ENCODE data around the gene CZIB.

The CZIB gene

GRCh38 chr1:53220171-53220961 lies at the start of gene CZIB:
Gene CZIB (minus strand): TSS chr1:53220634. CDS start chr1:53220575, 59 bp downstream.
- peak; percentile 97 to 98 for DNase-seq

- no peak for DNase-seq
Measured at GRCh38 chr1:53270107-53270506, 49.7 kb upstream of the CZIB start.

DNA sequence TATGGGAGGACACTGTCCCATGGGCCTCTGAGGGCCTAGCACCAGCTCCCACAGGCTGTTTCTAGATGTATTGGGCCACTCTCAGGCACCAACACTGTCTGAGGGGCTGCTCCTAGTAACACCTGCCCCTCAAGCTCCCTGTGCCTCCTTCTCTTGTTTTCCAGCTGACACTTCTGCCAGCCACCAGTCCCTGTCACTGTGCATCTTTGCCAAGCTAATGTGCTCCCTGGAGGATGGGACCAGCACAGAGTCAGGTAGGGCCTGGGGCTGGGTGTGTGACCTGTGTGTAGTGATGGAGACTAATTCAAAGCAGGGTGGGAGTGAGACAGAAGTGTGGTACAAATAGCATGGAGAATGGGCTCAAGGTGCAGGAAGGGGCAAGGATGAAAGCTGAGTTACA lies 47.3 kb upstream of the CZIB start:
- DNase-seq = no peak

- DNase-seq = no peak
Measured at GRCh38 chr1:53266038-53266437, 45.6 kb upstream of the CZIB start.

- DNase-seq = peak in 1 of 2 experiments; percentile 0
Measured at GRCh38 chr1:53265581-53265980, 45.1 kb upstream of the CZIB start.

DNA sequence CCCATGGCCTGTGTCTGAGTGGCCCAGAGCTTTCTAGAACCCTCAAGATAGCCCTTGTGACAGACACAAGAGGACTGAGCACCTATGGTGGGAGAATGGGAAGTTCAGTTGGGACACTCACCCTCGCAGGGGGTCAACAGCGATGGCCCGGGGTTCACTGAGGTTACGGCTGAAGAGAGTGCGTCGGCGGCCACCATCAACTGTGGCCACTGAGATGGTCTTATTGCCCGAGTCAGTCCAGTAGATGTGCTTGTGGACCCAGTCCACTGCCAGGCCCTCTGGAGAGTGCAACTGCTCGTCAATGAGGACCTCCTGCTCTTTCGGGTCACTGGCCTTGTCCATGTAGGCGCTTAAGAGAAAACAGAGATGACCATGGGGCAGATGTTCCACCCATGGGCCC lies 43.6 kb upstream of the CZIB start:
- DNase-seq = no peak

DNA sequence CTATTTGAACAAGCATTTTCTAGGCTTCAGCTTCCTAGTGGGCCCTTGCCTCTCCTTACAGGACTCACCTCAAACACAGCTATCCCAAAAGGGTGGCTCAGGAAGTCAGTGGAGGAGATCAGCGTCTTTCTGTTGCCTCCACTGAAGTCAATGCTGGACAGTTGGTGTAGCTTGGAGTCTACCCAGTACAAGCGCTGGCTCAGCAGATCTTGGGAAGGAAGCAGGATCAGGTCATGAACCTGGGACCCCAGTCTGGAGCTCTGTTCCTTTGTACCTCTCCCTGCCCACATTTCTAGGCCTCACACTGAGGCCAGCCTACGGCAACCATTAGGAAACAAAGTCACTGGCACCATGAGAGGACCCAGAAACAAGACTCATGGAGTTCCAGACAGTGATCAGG lies 41.6 kb upstream of the CZIB start:
- no peak for DNase-seq

DNA sequence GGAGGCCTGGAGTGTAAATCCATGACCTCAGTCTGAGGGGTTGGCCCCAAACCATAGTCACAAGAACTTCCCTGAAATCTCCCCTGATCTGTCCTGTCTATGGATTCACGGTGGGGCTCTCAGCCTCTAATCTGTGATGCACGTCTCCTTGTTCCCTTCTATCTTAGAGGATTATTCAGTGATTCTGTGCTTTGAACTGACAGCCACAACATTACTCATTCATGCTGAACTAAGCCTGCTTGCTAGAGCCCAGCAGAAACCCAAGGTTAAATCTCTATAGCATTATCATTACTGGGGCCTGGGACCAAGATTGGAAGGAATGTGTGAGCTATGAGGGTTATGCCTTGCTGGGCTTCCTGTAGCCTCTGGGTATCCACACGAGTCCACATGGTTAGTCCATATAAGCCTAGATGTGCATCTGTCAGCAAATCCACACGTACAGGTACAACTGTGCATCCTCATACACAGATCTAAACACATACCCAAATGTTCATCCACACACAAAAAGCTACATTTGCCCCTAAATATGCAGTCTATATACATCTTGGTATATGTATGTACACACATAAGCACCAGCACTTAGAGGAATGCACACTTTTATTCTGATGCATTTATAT lies 40.3 kb upstream of the CZIB start:
- DNase-seq = no peak

DNA sequence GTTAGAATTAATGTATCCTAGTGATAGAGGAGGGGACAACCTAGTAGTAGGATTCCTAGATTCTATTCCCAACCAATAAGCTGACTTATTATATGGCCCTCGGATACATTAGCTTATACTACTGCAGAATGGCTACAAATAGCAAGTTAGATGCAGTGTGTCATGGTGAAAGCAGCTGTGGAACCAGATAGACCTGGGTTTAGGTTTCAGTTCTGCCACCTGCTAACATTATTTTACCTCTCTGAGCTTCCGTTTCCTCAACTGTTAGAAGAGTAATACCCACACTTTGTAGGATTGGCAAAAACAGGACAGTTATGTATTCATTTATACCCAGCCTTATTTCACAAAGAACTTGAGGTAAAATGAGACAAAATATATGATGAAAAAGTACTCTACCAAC lies 39.5 kb upstream of the CZIB start:
- no peak for DNase-seq

DNA sequence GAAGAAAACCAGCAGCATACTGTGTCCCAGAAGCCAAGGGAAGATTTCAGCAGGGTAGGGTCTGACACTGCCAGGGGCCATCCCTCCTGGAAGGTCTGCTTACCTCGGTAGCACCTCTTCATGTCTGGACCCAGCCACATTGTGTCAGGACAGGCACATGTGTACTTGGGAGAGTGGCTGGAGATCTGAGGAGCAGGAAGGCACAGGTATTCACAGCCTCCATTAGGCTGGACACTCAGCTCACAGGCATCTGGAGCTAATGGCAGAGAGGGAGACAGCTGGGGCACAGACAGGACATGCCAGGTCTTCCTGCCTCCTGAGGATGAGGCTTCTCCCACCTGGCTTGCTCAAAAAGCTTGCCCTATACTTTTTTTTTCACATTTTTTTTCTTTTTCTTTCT lies 37.8 kb upstream of the CZIB start:
- no peak for DNase-seq

DNA sequence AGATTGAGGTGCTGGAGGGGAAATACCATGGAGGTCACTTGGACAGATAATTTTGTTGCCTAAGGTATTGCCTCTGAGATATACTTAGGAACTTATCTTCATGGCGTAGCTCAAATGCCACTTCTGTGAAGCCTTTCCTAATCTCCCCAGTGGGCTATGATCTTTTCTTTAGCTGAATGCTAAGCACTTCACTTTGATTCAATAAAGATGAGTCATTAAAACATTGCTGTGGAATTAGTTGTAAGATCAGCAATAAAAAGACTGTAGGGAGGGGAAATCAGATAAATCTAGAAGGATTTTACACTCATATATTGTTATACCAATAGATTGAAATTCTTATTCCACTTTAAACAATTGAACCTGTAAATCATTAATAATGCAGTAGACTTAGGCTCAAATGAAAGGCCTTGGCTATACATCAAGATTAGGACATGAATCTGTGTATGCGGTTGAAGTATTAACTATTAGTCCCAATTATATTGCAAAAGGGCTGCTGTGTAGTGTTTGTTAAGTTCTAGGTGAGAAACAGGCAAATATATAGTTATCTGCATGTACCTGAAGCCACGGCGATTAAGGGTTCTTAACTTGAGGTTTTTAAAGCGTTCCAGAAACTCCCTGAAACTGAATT lies 37.1 kb upstream of the CZIB start:
- DNase-seq = no peak

DNA sequence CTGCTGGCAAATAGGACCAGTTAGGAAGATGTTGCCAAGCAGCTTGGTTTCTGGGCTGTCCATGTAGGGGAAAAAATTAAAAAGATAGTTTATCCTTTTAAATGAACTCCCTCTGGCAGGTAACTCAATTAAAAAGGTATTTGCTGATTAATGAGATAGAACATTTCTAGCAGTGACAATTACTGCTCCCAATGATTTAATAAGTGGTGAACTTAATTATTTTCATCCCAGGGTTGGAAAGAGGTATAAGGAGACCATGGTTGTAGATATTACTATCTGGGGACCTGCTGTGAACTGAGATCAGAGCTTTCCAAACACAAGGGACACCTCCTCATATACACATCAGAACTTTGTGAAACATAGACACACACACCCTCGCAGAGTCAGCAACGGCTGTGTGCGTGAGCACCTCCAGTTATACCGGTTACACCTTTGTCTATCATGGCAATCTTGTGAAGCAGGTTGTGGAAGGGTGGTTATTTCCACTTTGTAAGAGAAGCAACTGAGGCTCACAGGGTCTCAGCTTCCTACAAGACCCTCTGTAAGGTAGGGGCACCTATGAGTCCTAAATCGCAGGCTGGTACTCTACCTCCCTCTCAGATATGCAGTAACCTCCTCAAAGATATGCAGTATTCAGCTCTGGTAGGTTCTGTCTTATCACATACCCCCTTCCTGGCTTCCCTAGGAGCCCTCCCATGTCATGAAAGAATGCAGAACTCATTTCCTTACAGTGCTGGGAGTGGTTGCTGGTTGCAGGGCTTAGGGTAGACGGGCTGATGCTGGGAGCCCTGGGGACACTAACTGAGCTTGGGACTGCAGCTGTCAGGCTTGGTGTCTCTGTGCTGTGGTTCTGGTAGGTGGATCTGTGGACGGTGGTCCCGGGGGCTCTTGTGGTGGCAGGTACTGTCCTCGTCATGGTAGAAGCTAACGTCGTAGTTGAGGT lies 36.3 kb upstream of the CZIB start:
- no peak for DNase-seq

- DNase-seq = no peak
Measured at GRCh38 chr1:53255031-53255430, 34.6 kb upstream of the CZIB start.

- DNase-seq = no peak
Measured at GRCh38 chr1:53254011-53254640, 33.7 kb upstream of the CZIB start.

GRCh38 chr1:53250325-53250724 lies 29.9 kb upstream of the CZIB start:
- DNase-seq = no peak

DNA sequence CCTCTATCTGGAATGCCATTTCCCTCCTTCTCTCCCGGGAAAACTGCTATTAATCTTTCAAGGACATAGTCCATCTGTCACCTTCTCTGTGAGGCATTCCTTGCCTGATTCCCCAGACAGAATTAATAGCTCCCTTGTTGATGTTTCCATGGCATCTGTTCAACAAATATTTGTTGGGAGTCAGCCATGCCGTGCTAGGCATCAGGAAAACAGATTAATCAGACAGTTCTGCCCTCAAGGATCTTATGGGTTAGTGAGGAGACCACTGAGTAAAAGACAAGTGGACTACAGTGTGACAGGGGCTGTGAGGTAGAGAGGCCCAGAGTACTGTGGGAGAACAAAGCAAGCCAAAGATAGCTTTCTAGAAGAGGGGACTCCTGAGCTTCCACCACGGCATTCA lies 29.3 kb upstream of the CZIB start:
- DNase-seq = no peak

DNA sequence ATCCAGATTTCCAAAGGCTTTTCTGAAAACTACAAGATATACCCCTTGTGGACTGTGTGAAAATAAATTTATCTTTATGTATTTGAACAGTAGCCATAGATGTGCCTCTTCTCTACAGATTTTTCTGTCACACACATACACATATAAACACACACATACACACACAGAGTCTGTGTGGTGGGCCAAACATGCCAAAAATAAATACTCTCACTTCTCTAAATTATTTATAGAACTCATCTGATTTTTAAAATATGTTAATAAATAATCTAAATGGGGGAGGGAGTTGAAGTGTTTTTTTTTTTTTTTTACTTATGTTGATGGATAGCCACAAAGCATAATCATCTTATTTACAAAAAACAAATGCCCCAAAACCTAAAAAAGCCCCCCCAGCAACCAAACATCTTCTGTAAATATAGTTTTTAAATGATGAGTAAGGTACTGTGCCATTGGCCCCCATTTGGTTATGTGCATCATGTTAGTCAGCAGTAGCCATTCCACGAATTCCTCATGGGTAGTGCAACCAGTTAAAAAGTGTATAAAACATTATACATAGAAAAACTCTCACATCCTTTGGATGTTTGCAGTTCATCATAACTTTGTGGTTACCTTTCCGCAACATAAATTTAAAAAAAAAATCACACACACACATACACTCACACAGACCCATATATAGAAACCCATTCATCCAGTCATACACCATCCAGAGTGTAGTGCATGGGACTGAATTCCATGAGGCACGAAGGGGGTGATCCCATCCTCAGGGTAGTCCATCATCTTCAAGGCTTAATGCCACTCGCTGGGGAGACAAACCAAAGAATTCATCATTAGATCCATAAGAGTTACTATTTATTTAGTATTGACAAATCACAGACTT lies 26.1 kb upstream of the CZIB start:
- DNase-seq = no peak

- DNase-seq = no peak
Measured at GRCh38 chr1:53244141-53244540, 23.7 kb upstream of the CZIB start.

DNA sequence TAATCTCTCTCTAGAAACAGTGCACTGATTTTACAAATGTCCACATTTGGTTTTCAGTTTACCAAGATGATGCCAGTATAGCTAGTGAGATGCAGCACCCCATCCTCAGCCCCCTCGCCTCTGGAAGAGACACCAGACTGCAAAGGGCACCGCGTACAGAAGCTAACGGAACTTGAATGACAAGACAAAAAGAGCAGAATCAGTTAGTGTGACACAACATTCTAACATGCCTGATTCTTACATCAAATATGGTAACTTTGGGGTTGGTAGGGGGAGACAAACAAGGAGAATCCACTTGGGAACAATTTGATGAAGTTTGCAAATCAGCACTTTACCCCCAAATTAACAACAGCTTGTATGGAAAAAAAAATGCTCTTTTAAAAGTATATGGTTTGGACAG lies 21.9 kb upstream of the CZIB start:
- no peak for DNase-seq

- DNase-seq = no peak
Measured at GRCh38 chr1:53241828-53242227, 21.4 kb upstream of the CZIB start.

Measured in activated CD4-positive, alpha-beta T cell treated with anti-CD3 and anti-CD28 coated beads, Interleukin-2, amount 50 U/mL, for 48 hours (primary cell).